ENCODE results near the gene SLC25A26.
"Not testable (repeated sequence)": the region's sequence is repeated elsewhere in the genome, so short reads cannot be mapped to it uniquely, and the experiment has no call there.

The SLC25A26 gene

DNA sequence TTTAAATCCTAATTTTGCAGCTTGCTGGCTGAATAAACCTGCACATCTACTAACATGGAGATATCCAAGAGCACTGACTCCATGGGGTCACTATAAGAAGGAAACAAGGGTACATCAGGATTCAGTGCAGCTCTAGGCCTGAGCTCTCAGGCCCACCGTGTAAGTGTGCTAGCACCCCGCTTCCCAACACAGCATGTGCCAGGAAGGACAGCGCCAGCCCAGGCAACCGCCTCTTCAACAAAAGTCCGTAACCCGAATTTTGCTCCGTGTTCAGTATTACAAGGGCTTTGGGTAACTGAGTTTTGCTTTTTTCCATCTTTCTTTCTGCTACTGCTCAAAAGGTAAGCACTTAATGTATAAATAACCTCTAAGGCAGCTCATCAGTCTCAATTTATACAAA, 190.2 kb downstream of the SLC25A26 start:
- no peak for DNase-seq (ENCODE audit: low read depth, low spot score)

DNA sequence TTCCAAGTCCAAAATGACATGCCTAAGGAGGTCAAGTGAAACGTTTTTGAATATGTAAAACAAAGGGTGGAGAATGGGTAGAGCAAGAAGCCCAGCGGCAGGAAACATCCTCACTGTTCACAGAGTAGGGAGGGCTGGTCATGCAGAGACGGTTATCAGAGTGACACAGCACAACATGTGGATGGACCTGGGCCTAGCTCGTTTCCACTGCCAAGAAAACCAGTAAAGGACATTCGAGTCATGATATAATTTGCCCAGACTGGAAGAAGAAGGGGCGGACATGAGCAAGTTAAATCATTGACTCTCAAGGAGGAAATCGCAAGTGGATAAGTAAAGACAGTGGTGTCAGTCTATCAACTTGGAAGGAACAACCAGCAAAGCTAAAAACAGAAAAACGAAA, 190.7 kb downstream of the SLC25A26 start:
- no peak for DNase-seq (ENCODE audit: low read depth, low spot score)

DNA sequence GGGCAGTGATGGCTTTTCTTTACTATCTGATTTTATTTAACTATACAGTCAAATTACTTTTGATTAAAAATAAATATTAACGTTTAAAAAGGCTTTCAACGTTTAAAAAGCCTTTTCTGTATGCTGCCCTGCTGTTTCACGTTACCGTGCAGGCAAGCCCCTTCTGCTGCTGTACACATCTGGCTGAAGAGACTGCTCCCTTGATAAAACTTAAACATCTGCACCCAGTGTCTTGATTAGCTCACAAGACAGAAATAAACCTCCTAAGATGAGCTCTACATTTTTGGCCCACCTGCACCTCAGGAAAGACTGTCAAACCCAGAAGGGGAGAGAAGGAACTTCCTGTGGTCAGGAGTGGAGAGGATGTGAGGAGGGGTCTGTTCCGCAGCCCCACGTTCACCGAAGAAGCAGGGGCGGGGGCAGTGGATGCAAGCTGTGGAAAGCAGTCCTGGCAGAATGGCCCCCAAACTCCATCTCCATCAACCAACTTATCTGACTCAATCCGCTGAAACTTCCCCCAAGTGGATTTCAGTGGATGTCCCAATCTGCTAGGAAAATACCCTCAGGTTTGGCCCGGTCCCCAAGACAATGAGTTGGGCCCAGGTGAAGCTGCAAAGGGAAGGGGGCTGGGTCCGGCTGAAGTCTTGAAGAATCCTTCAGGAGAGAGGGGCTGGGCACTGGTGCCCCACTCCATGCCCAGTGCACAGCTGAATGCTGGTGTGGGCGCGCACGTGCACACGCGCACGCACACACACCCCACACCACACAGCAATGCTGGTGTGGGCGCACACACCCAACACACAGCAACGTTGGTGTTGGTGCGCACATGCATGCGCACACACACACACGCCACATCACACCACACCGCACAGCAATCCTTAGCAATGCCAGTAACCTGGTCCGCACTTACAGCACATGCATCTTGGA, 191.4 kb downstream of the SLC25A26 start:
- no peak for DNase-seq (ENCODE audit: low read depth, low spot score)

DNA sequence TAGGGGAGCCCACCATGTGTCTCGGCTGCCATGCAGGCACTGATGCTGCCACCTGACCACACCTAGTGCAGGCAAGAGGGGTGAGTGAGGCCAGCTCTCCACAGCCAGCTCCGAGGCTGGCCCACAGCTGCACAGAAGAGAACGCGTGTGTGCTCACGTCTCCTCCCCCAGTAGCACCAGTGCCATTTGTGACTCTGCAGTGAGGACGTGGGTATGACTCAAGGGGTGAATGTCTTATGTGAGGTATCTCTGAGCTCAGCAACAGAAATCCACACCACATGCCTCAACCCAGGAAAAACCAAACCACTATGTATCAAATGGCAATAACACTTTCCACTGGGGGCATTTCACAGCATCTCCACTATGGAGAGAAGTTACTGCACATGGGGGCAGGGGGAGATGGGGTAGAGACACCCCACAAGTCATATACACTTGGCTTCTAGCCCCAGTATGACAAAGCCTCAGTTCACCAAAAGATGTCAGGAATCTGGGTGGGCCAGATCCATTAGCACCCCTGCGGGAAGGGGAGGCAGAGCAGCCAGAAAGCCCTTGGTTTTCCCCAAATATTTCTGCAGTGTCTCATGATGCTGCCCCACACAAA, 192.4 kb downstream of the SLC25A26 start:
- DNase-seq (ENCODE audit: low read depth, low spot score), result no peak

DNA sequence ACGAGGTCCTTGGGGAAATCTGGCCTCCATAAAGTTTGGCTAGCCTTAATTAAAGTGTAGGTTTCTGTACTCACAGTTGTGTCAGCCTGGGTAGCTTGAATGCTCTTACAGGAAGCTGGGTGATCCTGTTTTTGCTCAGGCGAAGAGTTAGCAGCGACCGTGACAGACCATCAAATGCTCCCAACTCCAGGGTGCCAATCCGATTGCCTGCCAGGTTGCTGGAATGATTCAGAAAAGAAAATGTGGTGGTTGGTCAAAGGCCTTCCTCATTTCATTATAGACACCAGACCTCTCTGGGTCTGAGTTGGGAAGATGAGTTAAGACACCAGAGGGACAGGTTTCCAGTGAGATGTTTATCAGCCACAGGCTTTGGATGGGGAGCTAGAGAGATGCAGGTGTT, 194.0 kb downstream of the SLC25A26 start:
- DNase-seq (ENCODE audit: low read depth, low spot score), result no peak

DNA sequence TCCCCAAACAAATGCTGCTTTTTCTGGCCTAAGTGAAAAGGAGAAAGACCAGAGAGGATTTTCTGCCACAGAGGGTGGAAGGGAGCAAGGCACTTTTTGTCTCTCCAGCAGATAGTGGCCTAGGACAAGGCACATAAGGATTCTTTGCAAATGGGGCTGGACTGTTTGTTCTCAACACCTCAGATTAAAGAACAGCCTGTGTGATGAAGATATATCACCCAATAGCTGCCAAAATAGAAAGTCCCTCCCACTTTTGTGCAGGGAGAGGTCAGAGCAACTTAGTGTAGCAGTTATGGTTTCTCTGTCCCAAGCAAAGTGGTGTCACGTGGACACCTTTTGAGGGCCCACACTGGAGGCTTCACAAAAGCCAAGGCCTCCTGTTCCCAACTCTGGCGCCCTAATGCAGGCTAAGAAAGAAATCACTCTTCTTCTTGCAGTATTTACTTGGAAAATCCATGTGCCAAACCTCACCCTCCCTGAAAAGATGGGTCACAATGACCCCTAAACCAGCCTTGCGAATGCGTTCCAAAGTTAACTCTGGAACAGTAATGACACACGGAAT, 195.1 kb downstream of the SLC25A26 start:
- no peak for DNase-seq (ENCODE audit: low read depth, low spot score)

DNA sequence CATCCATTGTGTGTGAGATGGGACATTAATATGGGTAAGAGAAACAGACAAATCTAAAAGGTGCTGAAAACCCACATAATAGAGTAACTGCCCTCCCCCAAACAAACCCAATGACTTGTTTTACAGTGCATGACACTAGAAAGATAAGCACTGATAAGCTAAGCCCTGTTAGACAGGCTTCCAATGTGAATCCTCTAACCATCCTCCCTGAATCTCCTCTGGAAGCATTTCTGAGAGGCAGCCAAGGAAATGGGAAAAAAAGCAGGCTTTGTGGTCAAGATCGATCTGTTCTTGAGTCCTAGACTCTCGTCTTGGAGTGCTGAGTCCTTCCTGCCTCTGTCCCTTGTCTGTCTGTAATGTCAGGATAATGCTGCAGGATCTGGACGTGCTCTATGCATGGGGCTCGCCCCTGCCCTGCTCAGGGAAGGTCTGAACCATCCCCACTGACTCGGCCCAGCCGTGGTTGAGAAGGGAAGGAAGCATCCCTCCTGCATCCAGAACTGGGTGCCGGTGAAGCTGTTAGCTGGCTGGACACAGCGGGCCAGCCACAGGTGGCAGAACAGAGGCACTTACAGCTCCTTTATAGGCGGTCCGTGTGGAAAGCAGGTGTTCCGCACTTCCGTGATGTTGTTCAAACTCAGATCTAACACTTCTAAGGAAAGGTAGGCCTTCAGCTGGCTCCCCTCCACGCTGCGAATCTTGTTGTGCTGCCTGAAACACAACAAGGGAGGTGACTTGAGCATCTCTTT, 195.9 kb downstream of the SLC25A26 start:
- DNase-seq (ENCODE audit: low read depth, low spot score), result no peak

DNA sequence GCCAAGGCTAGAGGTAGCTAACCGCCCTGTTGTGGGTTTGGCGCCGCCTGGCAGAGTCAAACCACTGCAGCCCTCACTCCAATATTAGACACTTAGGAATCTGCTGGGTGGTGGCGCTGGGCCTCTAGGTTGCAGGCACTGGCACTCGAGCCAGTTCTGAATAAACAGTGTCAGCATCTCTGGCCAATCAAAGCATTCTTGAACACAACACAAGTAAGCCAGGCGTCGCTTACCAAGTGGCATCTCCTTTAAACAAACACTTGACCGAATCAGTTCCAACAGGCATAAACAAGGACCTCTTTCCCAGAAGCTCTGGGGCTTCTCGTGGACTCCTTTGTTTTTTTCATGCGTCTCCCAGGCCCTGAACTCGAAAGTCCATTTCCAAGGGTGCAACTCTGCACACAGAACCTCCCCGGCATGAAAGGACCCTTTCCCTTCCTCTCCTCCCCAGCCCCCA, 197.7 kb downstream of the SLC25A26 start:
- no peak for DNase-seq (ENCODE audit: low read depth, low spot score)

DNA sequence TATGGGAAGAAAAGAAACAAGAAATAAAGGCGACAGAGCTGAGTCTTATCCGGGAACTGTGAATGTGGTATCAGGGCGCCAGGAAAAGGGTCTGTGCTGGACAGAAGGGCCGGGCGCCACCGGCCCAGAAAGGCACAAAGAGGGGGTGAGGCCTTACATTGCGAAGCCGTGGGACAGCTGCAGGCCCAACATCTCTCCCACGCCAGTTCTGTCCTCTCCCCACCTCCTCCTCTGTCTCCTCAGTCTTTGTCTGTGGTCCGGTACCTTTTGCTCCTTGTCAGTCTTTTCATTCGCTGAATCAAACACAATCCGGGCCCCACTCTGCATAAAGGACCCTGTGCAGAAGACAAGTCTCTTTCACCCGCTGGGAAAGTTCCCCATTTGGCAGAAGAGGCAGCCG, 198.2 kb downstream of the SLC25A26 start:
- DNase-seq (ENCODE audit: low read depth, low spot score), result no peak

DNA sequence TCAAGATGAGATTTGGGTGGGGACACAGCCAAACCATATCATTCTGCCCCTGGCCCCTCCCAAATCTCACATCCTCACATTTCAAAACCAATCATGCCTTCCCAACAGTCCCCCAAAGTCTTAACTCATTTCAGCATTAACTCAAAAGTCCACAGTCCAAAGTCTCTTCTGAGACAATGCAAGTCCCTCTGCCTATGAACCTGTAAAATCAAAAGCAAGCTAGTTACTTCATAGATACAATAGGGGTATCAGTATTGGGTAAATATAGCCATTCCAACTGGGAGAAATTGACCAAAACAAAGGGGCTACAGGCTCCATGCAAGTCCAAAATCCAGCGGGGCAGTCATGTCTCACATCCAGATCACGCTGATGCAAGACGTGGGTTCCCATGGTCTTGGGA, 200.3 kb downstream of the SLC25A26 start:
- not testable (repeated sequence) for DNase-seq (ENCODE audit: low read depth, low spot score)

DNA sequence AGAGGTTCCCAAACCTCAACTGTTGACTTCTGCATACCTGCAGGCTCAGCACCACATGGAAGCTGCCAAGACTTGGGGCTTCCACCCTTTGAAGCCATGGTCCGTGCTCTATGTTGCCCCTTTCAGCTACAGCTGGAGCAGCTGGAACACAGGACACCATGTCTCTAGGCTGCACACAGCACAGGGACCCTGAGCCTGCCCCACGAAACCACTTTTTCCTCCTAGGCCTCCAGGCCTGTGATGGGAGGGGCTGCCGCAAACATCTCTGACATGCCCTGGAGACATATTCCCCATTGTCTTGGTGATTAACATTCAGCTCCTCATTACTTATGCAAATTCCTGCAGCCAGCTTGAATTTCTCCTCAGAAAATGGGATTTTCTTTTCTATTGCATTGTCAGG, 201.1 kb downstream of the SLC25A26 start:
- not testable (repeated sequence) for DNase-seq (ENCODE audit: low read depth, low spot score)

DNA sequence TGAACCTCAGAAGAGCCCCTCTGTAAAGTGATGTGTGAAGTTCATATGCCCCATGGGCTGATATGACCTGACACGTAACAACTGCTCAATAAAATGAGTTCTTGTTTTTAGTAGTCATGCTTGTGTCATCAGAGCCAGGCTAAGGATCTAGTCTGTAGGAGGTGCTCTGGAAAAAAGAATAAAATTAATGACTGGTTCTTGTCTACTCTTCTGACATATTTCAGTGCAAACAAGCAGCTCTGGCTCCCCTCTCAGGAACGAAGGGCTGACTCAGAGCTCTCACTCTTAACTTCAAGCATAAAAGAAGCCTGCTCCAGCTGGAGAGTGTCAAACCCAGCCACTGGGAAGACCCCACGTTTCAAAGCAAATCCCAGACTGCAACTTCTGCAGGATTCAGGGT, 203.0 kb downstream of the SLC25A26 start:
- DNase-seq (ENCODE audit: low read depth, low spot score), result no peak

DNA sequence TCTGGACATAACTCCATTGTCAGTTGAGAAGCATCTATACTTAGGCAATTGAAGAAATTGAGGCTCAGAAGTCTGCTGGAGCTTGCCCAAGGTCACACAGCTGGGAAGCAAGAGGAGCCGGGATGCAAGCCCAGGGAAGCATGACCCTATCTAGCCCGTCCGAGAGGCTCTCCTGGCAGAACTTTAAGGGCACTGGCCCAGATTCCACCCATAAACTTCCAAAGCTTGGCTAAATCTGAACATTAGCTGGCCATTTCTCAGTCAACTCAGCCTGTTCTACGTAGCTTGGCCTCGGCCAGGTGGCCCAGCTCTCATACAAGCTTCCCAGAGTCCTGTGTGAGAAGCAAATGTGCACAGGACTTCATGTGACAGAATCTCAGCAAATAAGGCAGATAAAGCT, 204.2 kb downstream of the SLC25A26 start:
- no peak for DNase-seq (ENCODE audit: low read depth, low spot score)

DNA sequence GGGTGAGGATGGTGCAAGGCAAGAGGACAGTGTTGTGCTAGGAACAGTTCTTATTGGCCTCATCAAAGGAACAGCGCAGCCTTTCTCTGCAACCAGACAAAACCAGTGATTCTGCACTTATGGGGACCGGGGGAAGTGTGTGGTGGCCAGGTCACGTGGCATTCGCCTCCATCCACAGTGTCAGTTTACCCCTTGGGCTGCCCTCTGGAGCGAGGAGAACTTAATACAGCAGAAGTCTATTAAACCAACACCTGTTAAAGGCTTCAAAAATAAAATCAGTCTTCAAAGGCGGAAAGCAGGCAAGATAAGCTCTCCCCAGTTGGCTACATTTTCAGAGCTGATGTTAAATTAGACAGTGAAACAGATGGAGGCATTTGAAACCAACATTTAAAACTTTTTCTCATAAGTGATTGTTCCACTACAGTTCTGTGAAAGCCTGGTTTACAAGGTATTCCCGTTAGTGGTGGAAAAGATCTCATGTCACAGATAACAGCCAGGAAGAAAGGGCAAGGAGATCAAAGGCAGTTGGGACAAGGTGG, 204.8 kb downstream of the SLC25A26 start:
- DNase-seq (ENCODE audit: low read depth, low spot score), result no peak

DNA sequence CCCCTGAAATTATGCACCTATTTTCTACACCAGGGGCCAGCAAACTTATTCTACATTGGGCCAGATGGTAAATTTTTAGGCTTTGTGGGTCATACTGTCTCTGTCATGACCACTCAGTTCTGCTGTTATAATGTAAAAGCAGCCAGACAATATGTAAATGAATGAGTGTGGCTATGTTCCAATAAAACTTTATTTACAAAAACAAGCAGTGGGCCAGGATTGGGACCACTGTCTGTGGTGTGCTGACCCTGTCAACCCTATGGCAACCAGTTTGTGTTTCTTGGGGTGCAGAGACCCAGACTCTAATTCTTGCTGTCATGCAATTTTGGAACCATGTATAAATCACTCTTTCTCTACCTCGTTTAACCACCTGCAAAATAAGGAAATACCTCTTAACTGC, 205.3 kb downstream of the SLC25A26 start:
- DNase-seq (ENCODE audit: low read depth, low spot score), result no peak

DNA sequence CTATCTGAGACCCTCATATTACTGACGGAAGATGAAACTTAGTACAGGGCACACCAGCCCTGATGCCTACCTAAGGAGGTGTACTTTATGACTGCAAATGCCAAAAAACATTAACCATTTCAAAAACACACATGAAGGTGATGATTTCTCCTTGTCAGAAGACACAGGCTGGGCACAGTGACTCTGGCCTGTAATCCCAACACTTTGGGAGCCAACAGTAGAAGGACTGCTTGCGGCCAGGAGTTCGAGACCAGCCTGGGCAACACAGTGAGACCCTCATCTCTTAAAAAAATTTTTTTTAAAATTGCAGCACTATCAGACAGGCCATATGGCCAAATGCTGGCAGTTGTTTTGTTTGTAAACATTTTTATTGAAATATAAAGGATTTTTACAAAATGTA, 206.6 kb downstream of the SLC25A26 start:
- DNase-seq (ENCODE audit: low read depth, low spot score), result no peak

DNA sequence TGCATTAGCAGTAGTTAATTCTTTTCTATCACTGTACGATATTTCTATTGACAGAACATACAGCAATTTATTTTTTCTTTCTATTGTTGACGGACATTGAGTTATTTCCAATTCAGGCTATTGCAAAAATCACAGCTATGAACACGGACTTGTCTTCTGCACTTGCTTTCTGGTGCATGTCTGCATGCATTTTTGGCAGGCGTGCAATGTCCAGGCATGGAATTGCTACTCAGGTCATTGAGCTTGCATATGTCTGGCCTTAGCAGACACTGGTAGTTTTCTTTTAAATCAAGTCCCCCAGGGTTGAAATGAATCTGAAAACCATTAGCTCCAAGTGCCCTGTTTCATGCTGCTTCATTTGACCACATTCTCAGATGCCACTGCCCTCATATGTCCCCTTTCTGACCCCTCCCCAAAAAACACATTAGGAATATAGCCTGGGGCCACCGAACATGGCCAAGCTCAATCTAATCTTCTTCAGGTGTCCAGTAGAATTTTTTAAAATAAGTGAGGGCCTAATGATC, 207.2 kb downstream of the SLC25A26 start:
- no peak for DNase-seq (ENCODE audit: low read depth, low spot score)

All from smooth muscle cell of the brain vasculature (primary cell).